ENCODE results near the gene SLC25A25. TPM values are rescaled to one million over a fixed set of nuclear protein-coding genes. Genes with fewer than 3 reads are reported as not detected.
A peak's percentile ranks its signal among the peaks of the same experiment; 100 is the strongest.
"Not testable (repeated sequence)": the region's sequence is repeated elsewhere in the genome, so short reads cannot be mapped to it uniquely, and the experiment has no call there.

The SLC25A25 gene
- total and polyA plus RNA-seq, 10 donors: 6.2 to 44.7 (median 23.0) TPM

DNA sequence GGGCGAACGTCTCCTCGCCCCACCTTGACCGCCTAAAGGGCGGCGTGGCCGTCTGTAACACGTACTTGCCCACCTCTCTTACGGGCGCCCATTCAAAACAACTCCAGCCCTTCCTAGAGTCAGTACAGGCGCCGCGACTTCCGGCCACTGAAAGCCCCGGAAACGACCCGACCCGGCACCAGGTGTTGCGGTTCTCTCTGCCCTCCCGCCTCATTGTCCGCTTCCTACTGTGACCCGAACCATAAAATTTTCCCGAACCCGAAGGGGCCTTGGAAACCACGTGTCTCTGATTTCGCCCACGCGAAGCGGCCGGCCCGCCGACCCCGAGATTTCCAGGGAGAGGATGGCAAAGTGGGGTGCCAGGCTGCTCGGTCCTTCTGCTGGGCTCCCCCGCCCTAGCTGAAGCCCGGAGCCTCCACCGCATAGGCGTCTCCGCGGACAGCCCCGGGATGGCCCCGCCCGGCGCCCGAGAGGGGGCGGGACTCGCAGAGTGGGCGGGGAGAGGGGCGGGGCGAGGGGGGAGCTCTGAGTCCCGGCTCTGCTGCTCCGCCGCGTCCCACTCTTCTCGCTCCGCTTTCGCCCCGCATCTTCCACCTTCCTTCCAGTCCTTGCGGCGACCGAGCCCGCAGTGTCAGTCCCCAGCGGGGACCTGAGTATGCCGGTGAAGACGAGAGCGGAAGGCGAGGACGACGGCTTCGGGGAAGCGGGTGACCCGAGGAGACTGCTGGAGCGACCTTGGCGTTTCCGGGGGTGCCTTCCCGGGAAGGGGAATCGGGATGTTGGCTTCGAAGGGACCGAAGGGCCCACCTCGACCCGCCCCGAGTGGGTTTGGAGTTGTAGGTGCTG lies 60.2 kb downstream of the SLC25A25 start:
- Histone ChIP-seq H3K36me3 (peaks cover 0 to 20% (median 14%) of the 10 kb centered on the region in 6 donors), H3K27ac (peak overlapping the region; percentile 96 to 98 (median 97)), H3K4me1 (peaks cover 23 to 52% (median 40%) of the 10 kb centered on the region in 6 donors), H3K4me3 (peak overlapping the region; percentile 58 to 99 (median 96)), H3K9me3 (no peaks in the 10 kb centered on the region), H3K27me3 (replicated peaks in 1 of 7) (peaks cover 0 to 11% (median 0%) of the 10 kb centered on the region in 7 donors)
- TF ChIP-seq, protein P1, sequence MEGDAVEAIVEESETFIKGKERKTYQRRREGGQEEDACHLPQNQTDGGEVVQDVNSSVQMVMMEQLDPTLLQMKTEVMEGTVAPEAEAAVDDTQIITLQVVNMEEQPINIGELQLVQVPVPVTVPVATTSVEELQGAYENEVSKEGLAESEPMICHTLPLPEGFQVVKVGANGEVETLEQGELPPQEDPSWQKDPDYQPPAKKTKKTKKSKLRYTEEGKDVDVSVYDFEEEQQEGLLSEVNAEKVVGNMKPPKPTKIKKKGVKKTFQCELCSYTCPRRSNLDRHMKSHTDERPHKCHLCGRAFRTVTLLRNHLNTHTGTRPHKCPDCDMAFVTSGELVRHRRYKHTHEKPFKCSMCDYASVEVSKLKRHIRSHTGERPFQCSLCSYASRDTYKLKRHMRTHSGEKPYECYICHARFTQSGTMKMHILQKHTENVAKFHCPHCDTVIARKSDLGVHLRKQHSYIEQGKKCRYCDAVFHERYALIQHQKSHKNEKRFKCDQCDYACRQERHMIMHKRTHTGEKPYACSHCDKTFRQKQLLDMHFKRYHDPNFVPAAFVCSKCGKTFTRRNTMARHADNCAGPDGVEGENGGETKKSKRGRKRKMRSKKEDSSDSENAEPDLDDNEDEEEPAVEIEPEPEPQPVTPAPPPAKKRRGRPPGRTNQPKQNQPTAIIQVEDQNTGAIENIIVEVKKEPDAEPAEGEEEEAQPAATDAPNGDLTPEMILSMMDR (IDR thresholded peaks at IDR 0.05 in 8 of 11, conservative IDR thresholded peaks at IDR 0.05 in 3 of 11): peak in 2 of 11 experiments; percentile 35
- TF ChIP-seq POLR2AphosphoS5 (IDR thresholded peaks at IDR 0.05) (peak; percentile 65 to 83 (median 79)), POLR2A (IDR thresholded peaks at IDR 0.05) (peak in 1 of 3 donors; percentile 16)
- DNase-seq: peak; percentile 96
- WGBS, 5 donors: 0 to 1% (median 0%) methylated on average over 35 to 82 of the region's 82 CpGs
- intact Hi-C loops (cut with DNase I; ENCODE audit: low total_unique reads): no loop called here

DNA sequence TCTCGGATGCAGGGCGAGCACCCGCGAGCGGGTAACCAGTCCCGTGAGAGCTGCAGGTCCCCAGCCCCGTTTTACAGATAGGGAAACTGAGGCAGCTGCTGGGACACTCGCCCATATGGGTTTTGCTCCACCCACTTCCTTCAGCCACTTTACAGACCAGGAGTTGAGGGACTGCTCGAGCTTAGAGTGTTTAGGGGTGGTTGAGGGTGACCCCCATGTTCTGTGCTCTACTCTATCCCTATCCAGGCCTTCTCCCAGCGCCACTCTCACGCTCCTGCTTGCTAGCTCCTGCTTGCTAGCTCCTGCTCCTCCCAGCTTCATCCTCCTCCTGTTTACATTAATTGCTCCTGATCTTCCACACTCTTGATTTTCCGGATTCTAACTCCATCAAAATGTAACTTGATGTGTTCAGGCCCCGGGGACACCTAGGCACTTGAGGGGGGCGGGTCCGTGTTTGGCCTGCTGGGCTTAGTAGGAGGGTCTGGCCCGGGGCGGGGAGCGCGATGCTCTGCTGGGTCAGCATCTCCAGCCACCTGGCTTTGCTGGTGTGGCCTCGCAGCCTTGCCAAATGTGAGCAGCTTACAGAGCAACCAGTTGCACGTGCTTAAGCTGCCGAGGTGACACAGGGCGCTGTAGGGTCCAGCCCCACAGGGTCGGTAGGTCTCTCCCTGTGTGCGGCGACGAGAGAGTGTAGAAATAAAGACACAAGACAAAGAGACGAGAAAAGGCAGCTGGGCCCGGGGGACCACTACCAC lies 61.0 kb downstream of the SLC25A25 start:
- H3K27me3 ChIP-seq (replicated peaks in 1 of 7): peaks cover 0 to 11% (median 0%) of the 10 kb centered on the region in 7 donors
- intact Hi-C loops (cut with DNase I; ENCODE audit: low total_unique reads): no loop called here
- peak overlapping the region; percentile 58 to 99 (median 96) for H3K4me3 ChIP-seq
- H3K4me1 ChIP-seq: peaks cover 23 to 52% (median 40%) of the 10 kb centered on the region in 6 donors
- peaks cover 0 to 12% (median 6%) of the 10 kb centered on the region in 6 donors for H3K36me3 ChIP-seq
- 60 to 66% (median 63%) methylated on average over 29 of the region's 29 CpGs for WGBS, 5 donors
- peak overlapping the region; percentile 96 to 98 (median 97) for H3K27ac ChIP-seq
- no peaks in the 10 kb centered on the region for H3K9me3 ChIP-seq
- TF ChIP-seq, protein P1 (IDR thresholded peaks at IDR 0.05 in 8 of 11, conservative IDR thresholded peaks at IDR 0.05 in 3 of 11): no peak
- TF ChIP-seq POLR2A (IDR thresholded peaks at IDR 0.05) (no peak), POLR2AphosphoS5 (IDR thresholded peaks at IDR 0.05) (no peak)
- DNase-seq: peak; percentile 86

DNA sequence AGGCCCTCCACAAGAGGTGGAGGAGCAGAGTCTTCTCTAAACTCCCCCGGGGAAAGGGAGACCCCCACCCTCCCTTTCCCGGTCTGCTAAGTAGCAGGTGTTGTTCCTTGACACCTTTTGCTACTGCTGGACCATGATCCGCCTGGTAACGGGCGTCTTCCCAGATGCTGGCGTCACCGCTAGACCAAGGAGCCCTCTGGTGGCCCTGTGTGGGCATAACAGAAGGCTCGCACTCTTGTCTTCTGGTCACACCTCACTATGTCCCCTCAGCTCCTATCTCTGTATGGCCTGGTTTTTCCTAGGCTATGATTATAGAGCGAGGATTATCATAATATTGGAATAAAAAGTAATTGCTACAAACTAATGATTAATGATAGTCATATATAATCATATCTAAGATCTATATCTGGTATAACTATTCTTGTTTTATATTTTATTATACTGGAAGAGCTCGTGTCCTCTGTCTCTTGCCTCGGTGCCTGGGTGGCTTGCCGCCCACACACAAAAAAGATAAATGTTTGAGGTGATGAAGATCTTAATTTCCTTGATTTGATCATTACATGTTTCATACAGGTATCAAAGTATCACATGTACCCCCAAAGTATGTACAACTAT lies 62.1 kb downstream of the SLC25A25 start:
- DNase-seq: peak; percentile 86
- TF ChIP-seq, protein P1 (IDR thresholded peaks at IDR 0.05 in 8 of 11, conservative IDR thresholded peaks at IDR 0.05 in 3 of 11): peak in 8 of 11 experiments; percentile 17 to 75 (median 66)
- Histone ChIP-seq H3K4me3 (peak overlapping the region in 1 of 8 donors; percentile 93), H3K4me1 (peaks cover 23 to 45% (median 34%) of the 10 kb centered on the region in 6 donors), H3K27me3 (replicated peaks in 1 of 7) (peaks cover 0 to 11% (median 0%) of the 10 kb centered on the region in 7 donors)
- 25 to 31% (median 28%) methylated on average over 11 to 12 of the region's 12 CpGs for WGBS, 5 donors
- H3K9me3 ChIP-seq; H3K27ac ChIP-seq; H3K36me3 ChIP-seq; intact Hi-C loops (cut with DNase I; ENCODE audit: low total_unique reads): not testable (repeated sequence)

DNA sequence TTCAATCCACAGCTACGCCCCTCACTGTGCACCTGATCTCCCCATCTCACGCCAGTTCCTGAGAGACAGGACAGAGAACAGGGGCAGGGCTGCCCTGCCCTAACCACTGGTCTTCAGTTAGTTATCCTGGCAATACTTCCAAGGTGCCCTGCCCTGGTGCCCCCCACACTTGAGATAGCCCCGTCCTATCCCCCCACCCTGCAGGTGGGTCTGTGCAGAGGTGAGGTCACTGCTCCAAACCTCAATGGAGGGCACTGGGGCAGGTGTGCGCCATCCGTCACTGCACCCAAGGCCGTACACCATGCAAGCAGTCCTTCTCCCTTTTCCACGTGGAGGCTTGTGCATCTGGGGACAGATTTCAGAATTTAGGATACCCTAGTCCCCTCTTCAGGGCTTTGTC lies 62.6 kb downstream of the SLC25A25 start:
- peaks cover 19 to 39% (median 29%) of the 10 kb centered on the region in 6 donors for H3K4me1 ChIP-seq
- H3K36me3 ChIP-seq; H3K4me3 ChIP-seq; H3K9me3 ChIP-seq; H3K27ac ChIP-seq; intact Hi-C loops (cut with DNase I; ENCODE audit: low total_unique reads): not testable (repeated sequence)
- peaks cover 0 to 11% (median 0%) of the 10 kb centered on the region in 7 donors for H3K27me3 ChIP-seq (replicated peaks in 1 of 7)
- peak; percentile 67 for DNase-seq
- 56 to 75% (median 63%) methylated on average over 7 of the region's 7 CpGs for WGBS, 5 donors

DNA sequence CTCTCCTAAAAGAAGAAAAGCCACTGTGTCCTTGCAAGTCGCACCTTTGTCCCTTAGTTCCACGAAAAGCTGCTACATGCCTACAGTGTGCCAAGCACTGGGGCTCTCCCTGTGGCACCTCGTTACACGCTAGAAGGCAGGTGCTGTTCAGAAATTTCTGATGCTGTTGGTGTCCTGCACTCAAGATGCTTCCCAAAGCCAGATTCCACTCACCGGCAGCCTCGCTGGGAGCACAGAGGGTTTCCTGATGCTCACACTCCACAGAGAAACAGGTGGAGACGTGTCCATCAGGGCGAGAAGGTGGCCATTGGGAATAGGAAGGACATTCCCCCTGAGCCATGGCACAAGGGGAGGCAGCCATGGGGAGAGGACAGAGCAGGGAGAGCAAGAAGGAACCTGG lies 63.3 kb downstream of the SLC25A25 start:
- peaks cover 13 to 32% (median 22%) of the 10 kb centered on the region in 6 donors for H3K4me1 ChIP-seq
- H3K36me3 ChIP-seq; DNase-seq; intact Hi-C loops (cut with DNase I; ENCODE audit: low total_unique reads); H3K27ac ChIP-seq; H3K9me3 ChIP-seq; H3K4me3 ChIP-seq: not testable (repeated sequence)
- 87 to 91% (median 89%) methylated on average over 7 to 8 of the region's 8 CpGs for WGBS, 5 donors
- H3K27me3 ChIP-seq (replicated peaks in 1 of 7): peaks cover 0 to 11% (median 0%) of the 10 kb centered on the region in 7 donors

DNA sequence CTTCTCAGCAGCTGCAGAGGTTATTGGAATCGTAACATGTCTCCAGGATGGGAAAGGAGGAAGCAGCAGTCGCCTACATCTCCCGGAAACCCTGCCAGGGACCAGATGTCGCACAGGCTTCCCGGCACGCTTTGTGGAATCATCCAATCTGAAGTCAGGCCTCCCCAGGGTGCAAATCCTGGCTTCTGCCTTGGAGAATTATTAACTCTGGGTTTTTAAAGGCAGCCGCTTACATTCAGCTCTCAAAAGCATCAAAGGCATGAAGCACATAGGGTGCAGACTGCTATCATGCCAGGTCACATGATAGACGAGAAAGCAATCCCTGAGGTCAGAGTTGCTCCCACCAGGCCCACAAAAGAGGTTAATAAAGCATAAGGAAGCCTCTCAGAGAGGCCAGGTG lies 64.1 kb downstream of the SLC25A25 start:
- WGBS, 5 donors: 41 to 69% (median 46%) methylated on average over 8 of the region's 8 CpGs
- Histone ChIP-seq H3K4me1 (peaks cover 9 to 24% (median 14%) of the 10 kb centered on the region in 6 donors), H3K27me3 (replicated peaks in 1 of 7) (peaks cover 0 to 11% (median 0%) of the 10 kb centered on the region in 7 donors)
- intact Hi-C loops (cut with DNase I; ENCODE audit: low total_unique reads); H3K36me3 ChIP-seq; DNase-seq; H3K9me3 ChIP-seq; H3K4me3 ChIP-seq; H3K27ac ChIP-seq: not testable (repeated sequence)

DNA sequence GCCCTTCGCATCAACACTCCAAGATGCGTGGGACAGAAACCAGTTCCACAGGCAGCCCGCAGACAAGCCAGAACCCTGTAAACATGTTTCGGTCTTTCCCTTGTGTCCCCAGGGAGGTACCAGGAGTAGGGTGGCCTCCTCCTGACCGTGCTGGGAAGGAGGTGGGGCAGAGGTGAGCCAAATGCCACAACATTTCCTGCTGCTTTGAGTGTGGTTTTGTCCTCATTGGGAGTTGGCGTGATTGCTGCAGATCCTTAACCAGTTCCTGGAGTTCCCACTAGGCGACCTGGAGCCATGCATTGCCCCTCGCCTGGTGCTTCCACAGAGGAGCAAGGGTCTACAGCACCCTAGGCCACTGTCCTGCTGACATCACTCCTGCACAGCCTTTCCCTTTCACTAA lies 67.5 kb downstream of the SLC25A25 start:
- H3K9me3 ChIP-seq; intact Hi-C loops (cut with DNase I; ENCODE audit: low total_unique reads); H3K4me3 ChIP-seq; H3K27ac ChIP-seq; H3K36me3 ChIP-seq; H3K4me1 ChIP-seq: not testable (repeated sequence)
- peak; percentile 63 for DNase-seq
- 62 to 69% (median 67%) methylated on average over 7 to 8 of the region's 8 CpGs for WGBS, 5 donors
- H3K27me3 ChIP-seq (replicated peaks in 1 of 7): peaks cover 0 to 11% (median 0%) of the 10 kb centered on the region in 7 donors
